BJ (cell line): ENCODE results near the gene CYP4A22. TPM values are rescaled to one million over a fixed set of nuclear protein-coding genes. Genes with fewer than 3 reads are reported as not detected.

ENCODE experiments used
- CTCF ChIA-PET: fragments of 350-600 bp; formaldehyde crosslinking; extraction: SDS; loops from one replicate; lab custom pipeline; 2021; ENCODE audit warnings: antibody characterized with exemption, inconsistent platforms; lab: Yijun Ruan, JAX
- POLR2A ChIA-PET: fragments of 300-600 bp; sonication (Branson Sonifier 250); formaldehyde crosslinking; extraction: SDS; loops from one replicate; lab custom pipeline; 2021; ENCODE audit warnings: antibody characterized with exemption; lab: Charles Lee
- DNase-seq: peaks from one replicate; pipeline ENCODE4 v3.0.0-alpha.2; 2011; ENCODE audit warnings: low read depth
- H3K27me3 ChIP-seq: 2 replicates; pipeline ENCODE4 v1.6.0; 2011; ENCODE audit warnings: low read length; ENCODE audit not compliant: control insufficient read depth, insufficient read depth
- H3K36me3 ChIP-seq: 2 replicates; pipeline ENCODE4 v1.5.1; 2011; ENCODE audit warnings: low read length; ENCODE audit not compliant: control insufficient read depth, insufficient read depth
- H3K4me3 ChIP-seq: 2 replicates; pipeline ENCODE4 v1.5.1; 2011; ENCODE audit warnings: low read depth, mild to moderate bottlenecking, control low read depth, low read length
- CTCF ChIP-seq: IDR thresholded peaks from 2 replicates; pipeline ENCODE4 v1.5.1; 2011; ENCODE audit warnings: low read depth, mild to moderate bottlenecking, control low read depth, inconsistent platforms, low read length, moderate library complexity; ENCODE audit not compliant: insufficient read depth
- polyA plus RNA-seq: library from polyadenylated mRNA; depleted of rRNA; stranded (reverse); fragments of >200 nt; gene quantifications from 2 replicates; pipeline ENCODE4 v1.2.3, GENCODE V29; 2011

Gene CYP4A22
- polyA plus RNA-seq, 1 experiment, result not detected

DNA sequence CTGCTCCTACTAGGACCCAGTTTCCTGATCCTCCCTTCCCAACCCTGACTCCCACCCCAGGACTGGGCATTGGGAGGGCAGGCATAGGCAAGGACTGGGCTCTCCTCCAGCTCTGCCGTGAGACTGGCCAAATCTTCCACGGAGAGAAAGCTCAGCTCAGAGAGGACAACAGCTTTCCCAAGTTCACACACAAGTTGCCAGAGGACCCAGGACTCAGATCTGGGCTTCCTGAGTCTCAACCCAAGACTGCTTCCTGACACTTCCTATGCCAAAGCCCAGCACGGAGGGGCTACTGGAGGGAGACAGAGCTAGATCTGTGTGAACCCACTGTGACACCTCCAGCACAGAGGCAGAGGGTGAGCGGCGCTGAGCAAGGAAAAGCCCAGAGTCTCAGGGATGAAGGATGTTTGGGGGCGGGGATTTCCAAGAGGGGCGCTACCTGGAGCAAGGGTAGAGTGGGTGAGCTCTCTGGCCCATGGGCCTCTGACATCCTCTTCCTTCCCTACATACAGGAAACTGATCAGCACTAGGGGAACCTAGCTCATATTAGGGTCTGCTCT, 45.5 kb downstream of the CYP4A22 start:
- ChIA-PET POLR2A (no interaction called here), CTCF (interaction anchor here (0.7 to 3.6 kb wide), 7 partner anchors 8 to 543 kb away, joined by 3 to 35 read pairs (median 4); no protein-coding TSS in a partner anchor)
- no peaks in the 10 kb centered on the region for H3K36me3 ChIP-seq
- no peak overlapping the region for H3K4me3 ChIP-seq
- no peak for TF ChIP-seq CTCF
- no peak for DNase-seq
- H3K27me3 ChIP-seq, result peaks cover 3% of the 10 kb centered on the region

DNA sequence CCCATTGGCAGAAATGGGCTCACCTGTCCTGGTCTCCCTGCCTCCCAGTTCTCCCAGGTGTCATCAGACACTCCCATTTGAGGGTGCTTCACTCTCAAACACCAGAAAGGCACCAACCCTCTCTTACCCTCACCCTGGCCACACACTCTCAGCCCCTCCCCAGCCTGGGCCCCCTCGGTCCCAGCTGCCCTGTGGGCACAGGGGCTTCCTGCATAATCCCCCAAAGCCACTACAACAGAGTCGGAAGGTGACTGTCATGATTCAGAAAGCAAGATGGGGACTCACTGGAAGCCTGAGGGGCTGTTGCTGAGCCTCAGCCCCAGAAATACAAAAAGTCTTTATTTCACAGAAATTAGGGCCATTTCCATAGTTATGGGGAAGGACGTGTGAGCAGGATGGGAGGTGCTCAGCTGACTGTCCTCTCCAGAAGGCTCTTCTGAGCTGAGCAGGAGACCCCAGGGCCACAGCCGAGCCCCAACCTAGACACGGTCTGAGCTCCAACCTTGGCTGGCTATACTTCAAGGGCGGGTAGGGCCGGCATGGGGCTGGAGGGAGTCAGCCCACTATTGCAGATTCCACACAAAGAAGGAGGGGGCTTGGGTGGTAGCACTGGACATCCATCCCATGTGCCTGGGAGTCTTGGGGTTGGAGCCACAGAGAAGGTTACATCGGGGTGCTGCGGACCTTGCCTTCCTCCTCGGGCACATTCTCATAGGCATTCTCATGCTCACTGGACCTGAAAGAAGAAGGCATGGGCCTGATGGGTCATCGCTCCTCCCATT, 46.3 kb downstream of the CYP4A22 start:
- no peak overlapping the region for H3K4me3 ChIP-seq
- CTCF ChIA-PET, result interaction anchor here (0.6 to 3.6 kb wide), 9 partner anchors 8 to 543 kb away, joined by 3 to 35 read pairs (median 4); no protein-coding TSS in a partner anchor
- H3K36me3 ChIP-seq, result no peaks in the 10 kb centered on the region
- no peak for TF ChIP-seq CTCF
- POLR2A ChIA-PET, result no interaction called here
- no peak for DNase-seq
- H3K27me3 ChIP-seq, result peaks cover 3% of the 10 kb centered on the region

DNA sequence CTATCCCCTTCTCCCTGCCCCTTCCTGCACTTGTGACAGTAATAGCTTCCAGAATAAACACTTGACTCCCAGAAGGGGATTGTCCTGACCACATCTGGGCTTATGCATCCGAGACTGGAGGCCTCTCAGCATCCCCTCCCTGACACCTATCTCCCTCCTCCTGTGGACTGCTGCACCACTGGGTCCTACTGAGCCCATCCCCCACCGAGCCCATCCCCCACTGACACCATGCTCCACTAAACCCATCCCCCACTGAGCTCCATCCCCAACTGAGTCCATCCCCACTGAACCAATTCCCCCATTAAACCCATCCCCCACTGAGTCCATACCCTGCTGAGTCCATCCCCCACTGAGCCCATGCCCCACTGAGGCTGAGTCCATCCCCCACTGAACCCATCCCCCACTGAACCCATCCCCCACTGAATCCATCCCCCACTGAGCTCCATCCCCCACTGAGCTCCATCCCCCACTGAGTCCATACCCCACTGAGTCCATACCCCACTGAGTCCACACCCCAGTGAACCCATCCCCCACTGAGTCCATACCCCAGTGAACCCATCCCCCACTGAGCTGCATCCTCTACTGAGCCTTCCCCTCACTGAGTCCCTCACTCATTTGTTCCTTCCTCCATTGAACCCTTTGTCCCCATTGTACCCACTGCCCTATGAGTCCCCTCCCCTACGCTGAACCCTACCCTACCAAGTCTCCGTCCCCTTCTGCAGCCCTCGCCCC, 47.0 kb downstream of the CYP4A22 start:
- DNase-seq, result no peak
- H3K4me3 ChIP-seq, result no peak overlapping the region
- POLR2A ChIA-PET, result no interaction called here
- CTCF ChIA-PET, result interaction anchor here (0.6 to 3.6 kb wide), 7 partner anchors 8 to 531 kb away, joined by 3 to 35 read pairs (median 3); no protein-coding TSS in a partner anchor
- TF ChIP-seq CTCF, result no peak
- peaks cover 3% of the 10 kb centered on the region for H3K27me3 ChIP-seq
- no peaks in the 10 kb centered on the region for H3K36me3 ChIP-seq

DNA sequence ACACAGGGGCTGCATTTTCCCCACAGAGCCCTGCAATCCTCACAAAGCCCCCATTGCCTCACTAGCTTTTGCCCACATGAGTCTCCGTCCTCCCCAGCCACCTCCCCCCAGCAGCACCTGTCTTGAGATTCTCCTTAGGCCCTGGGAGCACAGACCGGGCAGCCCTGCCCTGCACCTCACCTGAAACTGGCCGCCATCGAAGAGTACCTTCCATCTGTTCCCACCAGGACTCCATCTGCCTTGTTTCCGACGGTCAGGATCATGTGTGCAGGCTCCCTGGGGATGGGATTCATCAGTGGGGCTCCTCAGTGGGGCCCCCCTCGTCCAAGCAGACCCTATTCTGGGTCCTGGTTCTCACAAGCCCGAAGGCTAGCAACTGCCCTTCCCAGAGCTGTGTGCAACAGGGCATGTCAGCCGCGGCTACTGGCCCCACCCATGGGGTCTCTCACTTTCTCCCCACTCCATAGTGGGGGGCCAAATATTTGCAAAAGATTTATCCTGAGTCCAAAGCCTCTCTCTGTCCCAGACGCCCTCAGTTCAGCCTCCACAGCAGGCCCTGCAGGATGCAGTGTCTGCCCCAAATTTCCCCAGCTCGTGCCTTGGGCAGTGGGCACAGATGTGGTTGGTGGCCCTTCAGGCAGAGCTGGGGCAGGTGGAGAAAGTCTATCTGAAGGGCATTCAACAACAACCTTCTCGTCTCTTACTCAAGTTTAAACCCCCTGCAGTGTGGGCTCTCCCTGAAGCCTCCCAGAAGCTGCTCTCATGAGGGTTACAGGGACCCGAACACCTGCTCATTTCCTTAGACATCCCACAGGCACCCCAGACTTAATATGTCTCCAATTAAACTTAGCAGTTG, 47.8 kb downstream of the CYP4A22 start:
- DNase-seq, result no peak
- Histone ChIP-seq H3K27me3 (peaks cover 3% of the 10 kb centered on the region), H3K36me3 (no peaks in the 10 kb centered on the region), H3K4me3 (no peak overlapping the region)
- CTCF ChIA-PET, result interaction anchor here (0.6 to 3.6 kb wide), 5 partner anchors 8 to 236 kb away, joined by 3 to 35 read pairs (median 3); no protein-coding TSS in a partner anchor
- POLR2A ChIA-PET, result no interaction called here
- no peak for TF ChIP-seq CTCF
